ENCODE results near the gene HJV. TPM values are rescaled to one million over a fixed set of nuclear protein-coding genes. Genes with fewer than 3 reads are reported as not detected.

HJV gene
- total RNA-seq, 1 experiment from 2014 or later, result not detected

- Histone ChIP-seq H4K20me1 (ENCODE audit: control insufficient read depth, insufficient read depth, insufficient read length) (no peaks in the 10 kb centered on the region), H2BK12ac (ENCODE audit: insufficient read length, low read depth, low read length) (no peak overlapping the region), H4K5ac (ENCODE audit: insufficient read length, low read depth, low read length) (no peak overlapping the region), H2AFZ (ENCODE audit: low read length) (no peak overlapping the region), H3K4me1 (ENCODE audit: insufficient read depth, low read length) (peaks cover 2% of the 10 kb centered on the region; the same call in 1 of the 2 replicates), H3K18ac (ENCODE audit: insufficient read length, low read depth, low read length) (no peak overlapping the region), H2BK20ac (ENCODE audit: low read depth, low read length, poor library complexity, severe bottlenecking) (no peak overlapping the region), H2BK5ac (ENCODE audit: insufficient read length, low read length) (no peak overlapping the region), H3K27me3 (ENCODE audit: insufficient read depth, low read length) (no peaks in the 10 kb centered on the region), H2BK120ac (ENCODE audit: low read depth, low read length, poor library complexity, severe bottlenecking) (no peak overlapping the region), H3K27ac (ENCODE audit: insufficient read length, low read depth, low read length) (no peak overlapping the region), H4K91ac (ENCODE audit: insufficient read length, low read depth, low read length) (no peak overlapping the region), H3K79me1 (ENCODE audit: insufficient read depth, low read depth, low read length, poor library complexity, severe bottlenecking) (peaks cover 7% of the 10 kb centered on the region), H3K23ac (ENCODE audit: insufficient read length, low read depth, low read length) (no peak overlapping the region), H3K4ac (ENCODE audit: low read depth, low read length) (no peak overlapping the region), H3K9ac (ENCODE audit: extremely low read depth, insufficient read length, low read length) (no peak overlapping the region), H3K79me2 (ENCODE audit: insufficient read depth, low read length) (peaks cover 3% of the 10 kb centered on the region; the same call in 1 of the 2 replicates), H3K56ac (ENCODE audit: insufficient read length, low read depth, low read length) (no peak overlapping the region), H2AK5ac (ENCODE audit: insufficient read length, low read length) (no peak overlapping the region), H3K23me2 (ENCODE audit: insufficient read length, low read depth, low read length, poor library complexity, severe bottlenecking) (peaks cover 19% of the 10 kb centered on the region), H2BK15ac (ENCODE audit: low read depth, low read length) (no peak overlapping the region), H3K14ac (ENCODE audit: insufficient read depth, low read length) (no peak overlapping the region), H3K4me2 (ENCODE audit: insufficient read depth, insufficient read length, low read length) (peak overlapping the region; percentile 92), H3K9me3 (ENCODE audit: control insufficient read depth, low read depth, low read length) (no peaks in the 10 kb centered on the region), H3T11ph (ENCODE audit: low read length) (no peak overlapping the region), H4K8ac (replicated peaks; ENCODE audit: insufficient read length, low read depth, low read length) (no peak overlapping the region)
- WGBS (ENCODE audit: extremely low coverage, insufficient read length, low lambda C conversion rate), result no CpG with 5 or more reads among the region's 6 CpGs
- H3K4me3 Mint-ChIP-seq, result peak overlapping the region; percentile 87 to 99
- no peak for TF ChIP-seq CTCF (conservative IDR thresholded peaks at IDR 0.05)
- peaks cover 40 to 50% of the 10 kb centered on the region in 2 experiments for H3K4me1 Mint-ChIP-seq
- H3K27me3 Mint-ChIP-seq (ENCODE audit: low read depth), result no peaks in the 10 kb centered on the region
- peaks cover 32 to 43% (median 32%) of the 10 kb centered on the region in 3 experiments for H3K36me3 Mint-ChIP-seq (ENCODE audit: insufficient read depth in 1 of 3, low read depth in 3 of 3)
- no peak for DNase-seq
- peak overlapping the region in 2 of 3 experiments; percentile 12 to 96; a peak in 3 of 7 replicates for H3K27ac Mint-ChIP-seq
- H3K9me3 Mint-ChIP-seq, result peaks cover 0 to 3% of the 10 kb centered on the region in 2 experiments; a peak in 2 of 5 replicates
These were observed 27.7 kb downstream of the HJV start for GRCh38 chr1:145993618-145994390.

All from H9 (cell line).